Panc1 (cell line): ENCODE measurements around the gene SFXN2. TPM values are rescaled to one million over a fixed set of nuclear protein-coding genes. Genes with fewer than 3 reads are reported as not detected.
A peak's percentile ranks its signal among the peaks of the same experiment; 100 is the strongest.

ENCODE experiments used
- ATAC-seq: fragments of 200-7000 bp; cut with Tn5 transposase; 2 replicates; pipeline ENCODE4 v1.9.1; 2020; ENCODE audit warnings: mild to moderate bottlenecking, moderate library complexity
- BruUV-seq: library from RNA; stranded (reverse); fragments of 400-500 nt; replicated peaks from 2 replicates; lab custom pipeline; 2021; lab: Mats Ljungman, UMichigan
- CTCF ChIA-PET: fragments of 300-600 bp; sonication (Branson Sonifier 250); formaldehyde crosslinking; loops from one replicate; lab custom pipeline; 2022; ENCODE audit warnings: antibody characterized with exemption; lab: Charles Lee
- POLR2A ChIA-PET: fragments of 300-600 bp; sonication (Branson Sonifier 250); formaldehyde crosslinking; loops from one replicate; lab custom pipeline; 2022; ENCODE audit warnings: antibody characterized with exemption; lab: Charles Lee
- DNase-seq: peaks from one replicate; pipeline ENCODE4 v3.0.0-alpha.2; 2010; ENCODE audit warnings: low read depth, low spot score
- H3K27ac ChIP-seq: 2 replicates; pipeline ENCODE4 v1.5.1; 2011; ENCODE audit warnings: mild to moderate bottlenecking, low read length, inconsistent platforms
- H3K27me3 ChIP-seq: fragments of 200-500 bp; sonication (Bioruptor generic); 2 replicates; pipeline ENCODE4 v1.6.0; 2014; ENCODE audit warnings: low read length, inconsistent platforms; ENCODE audit not compliant: control insufficient read depth, insufficient read depth
- H3K36me3 ChIP-seq: fragments of 200-500 bp; sonication (Bioruptor generic); 2 replicates; pipeline ENCODE4 v1.5.1; 2014; ENCODE audit warnings: inconsistent platforms, mild to moderate bottlenecking, low read length, moderate library complexity; ENCODE audit not compliant: control insufficient read depth, insufficient read depth
- H3K4me1 ChIP-seq: 2 replicates; pipeline ENCODE4 v1.5.1; 2011; ENCODE audit warnings: inconsistent platforms, mild to moderate bottlenecking, low read length, moderate library complexity; ENCODE audit not compliant: control insufficient read depth, insufficient read depth
- H3K4me3 ChIP-seq, 2 experiments: 2 replicates each; pipeline ENCODE4 v1.5.1; 2011 to 2012; ENCODE audit warnings: low read depth in 2 of 2, low read length in 2 of 2, mild to moderate bottlenecking in 2 of 2, inconsistent platforms in 1 of 2, moderate library complexity in 1 of 2
- H3K9me3 ChIP-seq: fragments of 200-500 bp; sonication (Bioruptor generic); 2 replicates; pipeline ENCODE4 v1.5.1; 2014; ENCODE audit warnings: low read depth, mild to moderate bottlenecking, inconsistent platforms, low read length, moderate library complexity; ENCODE audit not compliant: control insufficient read depth, insufficient read depth
- POLR2AphosphoS5 ChIP-seq: IDR thresholded peaks from 2 replicates; pipeline ENCODE4 v1.6.1; 2012; ENCODE audit warnings: mild to moderate bottlenecking, low read depth, low read length, moderate library complexity
- SIN3A ChIP-seq: IDR thresholded peaks from 2 replicates; pipeline ENCODE4 v1.6.1; 2012; ENCODE audit warnings: low read depth, mild to moderate bottlenecking, low read length, moderate library complexity, borderline replicate concordance; ENCODE audit not compliant: insufficient read depth
- TCF7L2 ChIP-seq: IDR thresholded peaks from 2 replicates; pipeline ENCODE4 v1.6.1; 2011; ENCODE audit warnings: mild to moderate bottlenecking, low read depth, low read length, inconsistent platforms
- in situ Hi-C: cut with HindIII; loops from 2 replicates; pipeline ENCODE4 v1.10.0; 2016; ENCODE audit warnings: low sequenced_read_pairs, low pct_unique_long_range_greater_than_20kb
- intact Hi-C: fragments of 100-400 bp; cut with micrococcal nuclease; formaldehyde crosslinking; loops from one replicate; pipeline ENCODE4 v1.10.0; 2022; ENCODE audit not compliant: unreplicated experiment
- total RNA-seq: library from RNA; stranded (reverse); gene quantifications from one replicate; pipeline ENCODE4 v1.2.1, GENCODE V29; 2021; ENCODE audit not compliant: unreplicated experiment
- TF ChIP-seq, protein P1 (sequence below), 2 experiments: IDR thresholded peaks; 2 replicates each; pipeline ENCODE4 v1.6.1; 2011 to 2012; ENCODE audit warnings: low read depth in 2 of 2, control low read depth in 1 of 2, low read length in 1 of 2, mild to moderate bottlenecking in 1 of 2, moderate library complexity in 1 of 2; ENCODE audit not compliant: insufficient read depth in 1 of 2
- TF ChIP-seq, protein P2 (sequence below): fragments of 450-650 bp; IDR thresholded peaks from 2 replicates; pipeline ENCODE4 v1.5.1; 2017; ENCODE audit warnings: mild to moderate bottlenecking

Gene SFXN2
- total RNA-seq, 1 experiment from 2014 or later, result 11.6 TPM

DNA sequence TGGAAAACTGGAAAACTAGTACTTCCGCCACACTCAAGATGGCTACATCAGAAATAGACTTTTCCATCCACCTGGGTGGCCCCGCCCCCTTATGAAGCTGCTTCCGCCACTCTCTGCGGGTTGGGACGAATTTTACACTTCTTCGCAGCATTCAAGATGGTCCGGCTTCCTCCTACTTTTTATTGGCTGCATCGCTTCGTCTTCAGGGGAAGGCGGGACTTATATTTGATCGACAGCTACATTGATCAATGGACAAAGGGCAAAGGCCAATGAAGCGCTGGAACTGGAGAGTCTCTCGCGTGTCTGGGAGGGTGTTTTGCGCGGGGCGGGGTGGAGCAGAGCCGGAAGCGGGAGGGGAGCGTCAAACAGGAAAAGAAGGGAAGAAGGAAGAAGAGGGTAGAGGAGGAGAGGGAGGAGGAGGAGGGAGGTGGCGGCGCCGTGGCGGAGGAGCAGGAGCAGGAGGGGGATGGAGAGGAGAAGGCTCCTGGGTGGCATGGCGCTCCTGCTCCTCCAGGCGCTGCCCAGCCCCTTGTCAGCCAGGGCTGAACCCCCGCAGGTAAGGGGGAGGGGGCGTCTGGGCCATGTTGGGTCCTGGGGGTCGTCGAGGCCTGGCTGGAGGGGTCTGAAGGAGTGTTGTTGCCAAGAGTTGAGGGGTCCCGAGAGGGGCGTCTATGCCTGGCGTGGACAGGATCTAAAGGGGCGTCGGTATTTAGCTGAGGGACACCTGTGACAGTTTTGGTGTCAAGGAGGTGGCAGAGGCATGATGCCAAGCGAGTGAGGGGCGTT lies 29.3 kb downstream of the SFXN2 start, which contains the start of gene WBP1L:
WBP1L (plus strand) TSS at position 361 of the 786 bp plus-strand sequence; CDS start at position 467, 106 bp downstream.
- POLR2A ChIA-PET, result interaction anchor here (0.6 to 0.7 kb wide), 5 partner anchors 21 to 545 kb away, joined by 3 to 10 read pairs (median 4); no protein-coding TSS in a partner anchor
- Histone ChIP-seq H3K4me1 (peaks cover 24% of the 10 kb centered on the region), H3K27me3 (no peaks in the 10 kb centered on the region), H3K36me3 (peaks cover 6% of the 10 kb centered on the region; the same call in 1 of the 2 replicates), H3K27ac (peak within 1 kb of the TSS; percentile 95), H3K4me3 (peak within 1 kb of the TSS; percentile 79 to 92), H3K9me3 (no peaks in the 10 kb centered on the region; the same call in 1 of the 2 replicates)
- DNase-seq (peak; percentile 100), ATAC-seq (peak; percentile 96)
- in situ Hi-C loops (no loop called here), intact Hi-C loops (no loop called here)
- CTCF ChIA-PET, result interaction anchor here (0.7 kb wide), 2 partner anchors 48 to 110 kb away, joined by 3 to 5 read pairs; partner anchors contain the start of gene BORCS7
- TF ChIP-seq POLR2AphosphoS5 (peak; percentile 46), SIN3A (peak; percentile 83; the same call in 1 of the 2 replicates)
- TF ChIP-seq, protein P1, sequence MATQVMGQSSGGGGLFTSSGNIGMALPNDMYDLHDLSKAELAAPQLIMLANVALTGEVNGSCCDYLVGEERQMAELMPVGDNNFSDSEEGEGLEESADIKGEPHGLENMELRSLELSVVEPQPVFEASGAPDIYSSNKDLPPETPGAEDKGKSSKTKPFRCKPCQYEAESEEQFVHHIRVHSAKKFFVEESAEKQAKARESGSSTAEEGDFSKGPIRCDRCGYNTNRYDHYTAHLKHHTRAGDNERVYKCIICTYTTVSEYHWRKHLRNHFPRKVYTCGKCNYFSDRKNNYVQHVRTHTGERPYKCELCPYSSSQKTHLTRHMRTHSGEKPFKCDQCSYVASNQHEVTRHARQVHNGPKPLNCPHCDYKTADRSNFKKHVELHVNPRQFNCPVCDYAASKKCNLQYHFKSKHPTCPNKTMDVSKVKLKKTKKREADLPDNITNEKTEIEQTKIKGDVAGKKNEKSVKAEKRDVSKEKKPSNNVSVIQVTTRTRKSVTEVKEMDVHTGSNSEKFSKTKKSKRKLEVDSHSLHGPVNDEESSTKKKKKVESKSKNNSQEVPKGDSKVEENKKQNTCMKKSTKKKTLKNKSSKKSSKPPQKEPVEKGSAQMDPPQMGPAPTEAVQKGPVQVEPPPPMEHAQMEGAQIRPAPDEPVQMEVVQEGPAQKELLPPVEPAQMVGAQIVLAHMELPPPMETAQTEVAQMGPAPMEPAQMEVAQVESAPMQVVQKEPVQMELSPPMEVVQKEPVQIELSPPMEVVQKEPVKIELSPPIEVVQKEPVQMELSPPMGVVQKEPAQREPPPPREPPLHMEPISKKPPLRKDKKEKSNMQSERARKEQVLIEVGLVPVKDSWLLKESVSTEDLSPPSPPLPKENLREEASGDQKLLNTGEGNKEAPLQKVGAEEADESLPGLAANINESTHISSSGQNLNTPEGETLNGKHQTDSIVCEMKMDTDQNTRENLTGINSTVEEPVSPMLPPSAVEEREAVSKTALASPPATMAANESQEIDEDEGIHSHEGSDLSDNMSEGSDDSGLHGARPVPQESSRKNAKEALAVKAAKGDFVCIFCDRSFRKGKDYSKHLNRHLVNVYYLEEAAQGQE (IDR thresholded peaks at IDR 0.05; ENCODE audit: insufficient read depth in 1 of 2, low read depth in 2 of 2, low read length in 1 of 2), result no peak
- no TSS peak for BruUV-seq

DNA sequence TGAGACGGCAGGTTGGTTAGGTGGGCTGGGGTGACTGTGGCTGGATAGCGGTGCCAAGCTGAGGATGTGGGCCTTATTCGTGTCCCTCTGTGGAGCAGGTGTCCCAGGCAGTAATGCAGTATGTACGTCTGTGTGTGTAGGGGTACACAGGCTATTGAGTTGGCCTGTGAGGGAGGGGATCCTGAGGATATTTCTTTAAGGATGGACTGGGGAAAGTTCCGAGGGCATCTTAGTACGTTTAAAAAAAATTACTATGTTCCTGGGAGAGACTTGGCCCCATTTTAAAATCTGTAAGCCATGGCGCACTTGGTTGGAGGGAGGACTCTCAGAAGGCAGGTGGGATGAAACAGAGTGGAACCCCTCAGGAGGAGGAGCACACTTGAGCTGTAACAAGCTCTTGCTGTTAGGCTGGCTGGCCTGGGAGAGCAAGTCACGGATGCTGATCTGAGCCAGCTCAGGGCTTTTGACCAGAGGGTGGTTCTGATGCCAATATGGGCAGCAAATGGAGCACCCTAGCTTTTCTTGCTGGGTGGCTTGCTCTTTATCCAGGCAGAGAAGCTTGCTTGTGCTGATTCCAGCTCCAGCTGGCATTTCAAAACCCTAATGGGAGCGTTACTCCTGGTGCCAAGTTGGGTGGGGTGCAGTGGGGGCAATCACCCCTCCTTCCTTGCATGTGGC lies 30.1 kb downstream of the SFXN2 start:
- Histone ChIP-seq H3K27me3 (no peaks in the 10 kb centered on the region), H3K36me3 (peaks cover 6% of the 10 kb centered on the region; the same call in 1 of the 2 replicates), H3K4me3 (peak overlapping the region; percentile 79 to 92), H3K4me1 (peaks cover 24% of the 10 kb centered on the region), H3K27ac (peak overlapping the region; percentile 90), H3K9me3 (no peaks in the 10 kb centered on the region; the same call in 1 of the 2 replicates)
- ChIA-PET CTCF (no interaction called here), POLR2A (interaction anchor here (0.6 to 0.7 kb wide), 2 partner anchors 20 to 167 kb away, joined by 4 read pairs; no protein-coding TSS in a partner anchor)
- TF ChIP-seq SIN3A, result peak; percentile 51; the same call in 1 of the 2 replicates
- TF ChIP-seq POLR2AphosphoS5, result no peak
- TF ChIP-seq, protein P2, sequence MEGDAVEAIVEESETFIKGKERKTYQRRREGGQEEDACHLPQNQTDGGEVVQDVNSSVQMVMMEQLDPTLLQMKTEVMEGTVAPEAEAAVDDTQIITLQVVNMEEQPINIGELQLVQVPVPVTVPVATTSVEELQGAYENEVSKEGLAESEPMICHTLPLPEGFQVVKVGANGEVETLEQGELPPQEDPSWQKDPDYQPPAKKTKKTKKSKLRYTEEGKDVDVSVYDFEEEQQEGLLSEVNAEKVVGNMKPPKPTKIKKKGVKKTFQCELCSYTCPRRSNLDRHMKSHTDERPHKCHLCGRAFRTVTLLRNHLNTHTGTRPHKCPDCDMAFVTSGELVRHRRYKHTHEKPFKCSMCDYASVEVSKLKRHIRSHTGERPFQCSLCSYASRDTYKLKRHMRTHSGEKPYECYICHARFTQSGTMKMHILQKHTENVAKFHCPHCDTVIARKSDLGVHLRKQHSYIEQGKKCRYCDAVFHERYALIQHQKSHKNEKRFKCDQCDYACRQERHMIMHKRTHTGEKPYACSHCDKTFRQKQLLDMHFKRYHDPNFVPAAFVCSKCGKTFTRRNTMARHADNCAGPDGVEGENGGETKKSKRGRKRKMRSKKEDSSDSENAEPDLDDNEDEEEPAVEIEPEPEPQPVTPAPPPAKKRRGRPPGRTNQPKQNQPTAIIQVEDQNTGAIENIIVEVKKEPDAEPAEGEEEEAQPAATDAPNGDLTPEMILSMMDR, result no peak
- TF ChIP-seq TCF7L2, result no peak
- TF ChIP-seq, protein P1 (IDR thresholded peaks at IDR 0.05; ENCODE audit: insufficient read depth in 1 of 2, low read depth in 2 of 2, low read length in 1 of 2), result no peak
- DNase-seq (no peak), ATAC-seq (peak; percentile 31)
- BruUV-seq, result TSS peak; percentile 62
- in situ Hi-C loops (no loop called here), intact Hi-C loops (no loop called here)
